ENCODE results near the gene TUBB.

- TF ChIP-seq CTCF (IDR thresholded peaks at IDR 0.05): no peak
- no peak for TF ChIP-seq POLR2A (IDR thresholded peaks at IDR 0.05)
Measured at GRCh38 chr6:30732237-30732943, 12.2 kb downstream of the TUBB start.

All from right lobe of liver (tissue), 4 donors.